Measurements from ENCODE around the gene IFT25.
"Not testable (repeated sequence)": the region's sequence is repeated elsewhere in the genome, so short reads cannot be mapped to it uniquely, and the experiment has no call there.

The IFT25 gene

DNA sequence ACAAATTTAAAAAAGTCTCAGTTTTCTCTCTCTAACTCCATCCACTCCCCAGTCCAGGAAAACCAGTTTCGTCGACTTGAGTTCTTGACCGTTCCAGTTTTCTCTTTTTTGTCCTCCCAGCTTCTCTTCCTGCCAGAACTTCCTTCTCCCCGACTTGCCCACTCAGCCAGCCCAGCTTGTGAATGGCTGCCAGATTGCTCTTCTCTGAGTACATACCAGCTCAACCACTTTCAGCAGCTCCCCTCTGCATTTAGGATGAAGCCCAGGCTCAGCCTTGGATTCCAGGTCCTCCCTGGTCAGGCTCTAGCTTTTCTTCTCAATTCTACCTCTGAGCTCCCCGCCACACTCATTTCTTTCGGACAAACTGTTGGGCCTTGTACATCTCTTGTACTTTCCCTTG is 50.1 kb downstream of the IFT25 start:
- Histone ChIP-seq H3K4me1 (ENCODE audit: control insufficient read depth in 1 of 2, insufficient read depth in 2 of 2, low read length in 2 of 2) (peaks cover 7 to 25% of the 10 kb centered on the region in 2 donors), H3K36me3 (ENCODE audit: control insufficient read depth in 1 of 2, insufficient read depth in 2 of 2, low read length in 2 of 2) (no peaks in the 10 kb centered on the region), H3K4me3 (ENCODE audit: low read depth in 1 of 2, low read length in 2 of 2) (no peak overlapping the region), H3K27ac (ENCODE audit: low read length) (no peak overlapping the region), H3K27me3 (ENCODE audit: low read depth, low read length) (no peaks in the 10 kb centered on the region), H3K9me3 (ENCODE audit: control insufficient read depth in 1 of 2, low read length in 2 of 2) (no peaks in the 10 kb centered on the region)

- H3K27ac ChIP-seq (ENCODE audit: low read length) = no peak overlapping the region
- no peaks in the 10 kb centered on the region for H3K36me3 ChIP-seq (ENCODE audit: control insufficient read depth in 1 of 2, insufficient read depth in 2 of 2, low read length in 2 of 2)
- H3K27me3 ChIP-seq (ENCODE audit: low read depth, low read length) = no peaks in the 10 kb centered on the region
- no peak overlapping the region for H3K4me3 ChIP-seq (ENCODE audit: low read depth in 1 of 2, low read length in 2 of 2)
- H3K4me1 ChIP-seq (ENCODE audit: control insufficient read depth in 1 of 2, insufficient read depth in 2 of 2, low read length in 2 of 2) = peaks cover 7 to 27% of the 10 kb centered on the region in 2 donors
- H3K9me3 ChIP-seq (ENCODE audit: control insufficient read depth in 1 of 2, low read length in 2 of 2) = no peaks in the 10 kb centered on the region
Measured at GRCh38 chr1:53894644-53895043, 50.9 kb downstream of the IFT25 start.

GRCh38 chr1:53893999-53894636 is 51.4 kb downstream of the IFT25 start, which contains the start of gene DIO1:
TSS of gene DIO1 (plus strand) at chr1:53894187. CDS start at chr1:53894211, 24 bp downstream.
- Histone ChIP-seq H3K27me3 (ENCODE audit: low read depth, low read length) (no peaks in the 10 kb centered on the region), H3K9me3 (ENCODE audit: control insufficient read depth in 1 of 2, low read length in 2 of 2) (no peaks in the 10 kb centered on the region), H3K4me1 (ENCODE audit: control insufficient read depth in 1 of 2, insufficient read depth in 2 of 2, low read length in 2 of 2) (peaks cover 4 to 22% of the 10 kb centered on the region in 2 donors), H3K36me3 (ENCODE audit: control insufficient read depth in 1 of 2, insufficient read depth in 2 of 2, low read length in 2 of 2) (no peaks in the 10 kb centered on the region), H3K27ac (ENCODE audit: low read length) (no peak within 1 kb of the TSS), H3K4me3 (ENCODE audit: low read depth in 1 of 2, low read length in 2 of 2) (no peak within 1 kb of the TSS)

GRCh38 chr1:53892911-53893310 is 52.6 kb downstream of the IFT25 start:
- Histone ChIP-seq H3K27me3 (ENCODE audit: low read depth, low read length) (no peaks in the 10 kb centered on the region), H3K27ac (ENCODE audit: low read length) (no peak overlapping the region), H3K4me1 (ENCODE audit: control insufficient read depth in 1 of 2, insufficient read depth in 2 of 2, low read length in 2 of 2) (peaks cover 4 to 14% of the 10 kb centered on the region in 2 donors)

DNA sequence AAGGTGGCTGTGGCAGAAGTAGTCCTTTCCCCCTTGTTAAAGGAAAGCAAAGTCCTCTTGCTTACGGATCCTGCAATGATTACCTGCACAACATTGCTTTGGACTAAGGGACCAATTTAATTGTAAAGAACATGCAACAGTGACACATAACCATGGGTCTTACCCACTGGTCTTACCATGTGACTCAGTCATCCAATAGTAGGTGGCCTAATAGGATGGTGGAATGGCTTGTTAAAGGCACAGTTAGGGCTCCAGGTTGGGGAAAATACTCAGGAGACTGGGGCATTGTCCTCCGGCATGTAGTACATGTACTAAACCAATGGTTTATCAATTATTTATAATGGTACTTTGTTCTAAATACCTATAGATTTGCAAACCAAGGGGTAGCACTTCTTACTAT is 53.8 kb downstream of the IFT25 start:
- H3K9me3 ChIP-seq (ENCODE audit: control insufficient read depth in 1 of 2, low read length in 2 of 2) = no peaks in the 10 kb centered on the region
- no peak overlapping the region for H3K27ac ChIP-seq (ENCODE audit: low read length)

More at GRCh38 chr1:53892911-53893310, 52.6 kb downstream of the IFT25 start:
- no peaks in the 10 kb centered on the region for H3K36me3 ChIP-seq (ENCODE audit: control insufficient read depth in 1 of 2, insufficient read depth in 2 of 2, low read length in 2 of 2)
- no peaks in the 10 kb centered on the region for H3K9me3 ChIP-seq (ENCODE audit: control insufficient read depth in 1 of 2, low read length in 2 of 2)
- H3K4me3 ChIP-seq (ENCODE audit: low read depth in 1 of 2, low read length in 2 of 2) = no peak overlapping the region

DNA sequence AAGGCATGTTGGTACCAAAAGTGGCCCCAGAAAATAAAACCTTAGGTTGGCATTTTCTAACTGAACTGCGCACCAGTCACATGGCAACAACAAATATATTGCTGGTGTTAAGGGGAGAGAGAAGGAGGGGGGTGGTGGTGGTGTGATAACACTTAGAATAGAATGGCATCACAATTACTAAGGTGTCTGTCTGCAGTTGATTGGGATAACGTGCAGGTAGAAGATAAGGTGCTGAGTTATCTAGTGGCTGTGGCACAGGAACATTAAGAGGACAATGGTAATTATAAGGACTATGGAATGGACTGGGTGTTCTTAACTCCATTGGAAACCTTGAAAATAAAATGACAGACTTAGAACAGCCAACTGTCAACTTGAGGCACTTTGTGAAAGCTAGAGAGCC is 54.5 kb downstream of the IFT25 start:
- Histone ChIP-seq H3K36me3 (ENCODE audit: control insufficient read depth in 1 of 2, insufficient read depth in 2 of 2, low read length in 2 of 2) (peaks cover 5 to 9% of the 10 kb centered on the region in 2 donors), H3K4me1 (ENCODE audit: control insufficient read depth in 1 of 2, insufficient read depth in 2 of 2, low read length in 2 of 2) (peaks cover 4 to 5% of the 10 kb centered on the region in 2 donors), H3K9me3 (ENCODE audit: control insufficient read depth in 1 of 2, low read length in 2 of 2) (no peaks in the 10 kb centered on the region), H3K27ac (ENCODE audit: low read length) (no peak overlapping the region), H3K27me3 (ENCODE audit: low read depth, low read length) (no peaks in the 10 kb centered on the region), H3K4me3 (ENCODE audit: low read depth in 1 of 2, low read length in 2 of 2) (no peak overlapping the region)

More for the DNA sequence above, 53.8 kb downstream of the IFT25 start:
- Histone ChIP-seq H3K36me3 (ENCODE audit: control insufficient read depth in 1 of 2, insufficient read depth in 2 of 2, low read length in 2 of 2) (peaks cover 2 to 7% of the 10 kb centered on the region in 2 donors), H3K27me3 (ENCODE audit: low read depth, low read length) (no peaks in the 10 kb centered on the region), H3K4me3 (ENCODE audit: low read depth in 1 of 2, low read length in 2 of 2) (no peak overlapping the region), H3K4me1 (ENCODE audit: control insufficient read depth in 1 of 2, insufficient read depth in 2 of 2, low read length in 2 of 2) (peaks cover 4 to 11% of the 10 kb centered on the region in 2 donors)

DNA sequence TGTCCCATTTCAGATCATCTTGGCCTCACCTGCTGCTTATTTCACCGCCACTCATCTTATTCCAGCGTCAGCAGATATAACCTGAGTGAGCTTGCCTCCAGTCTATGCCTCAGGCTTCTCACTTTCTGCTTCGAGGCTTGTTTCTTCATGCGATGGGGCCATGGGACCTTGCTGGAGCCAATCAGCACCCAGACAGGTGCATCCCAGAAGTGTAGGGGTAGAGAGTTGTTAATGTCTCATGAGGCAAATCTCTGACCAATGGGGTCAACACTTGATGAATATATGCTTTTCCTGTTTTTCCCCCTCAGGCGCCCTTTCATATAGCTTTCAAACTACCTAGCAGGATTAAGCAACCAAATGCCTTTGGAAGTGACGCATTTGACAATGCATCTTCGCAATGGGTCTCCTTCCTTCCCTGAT is 55.0 kb downstream of the IFT25 start:
- peak overlapping the region; percentile 73 for H3K27ac ChIP-seq (ENCODE audit: low read length)
- H3K4me3 ChIP-seq (ENCODE audit: low read depth in 1 of 2, low read length in 2 of 2) = peak overlapping the region; percentile 87 to 96
- H3K36me3 ChIP-seq (ENCODE audit: control insufficient read depth in 1 of 2, insufficient read depth in 2 of 2, low read length in 2 of 2) = peaks cover 5 to 12% of the 10 kb centered on the region in 2 donors
- no peaks in the 10 kb centered on the region for H3K9me3 ChIP-seq (ENCODE audit: control insufficient read depth in 1 of 2, low read length in 2 of 2)
- H3K4me1 ChIP-seq (ENCODE audit: control insufficient read depth in 1 of 2, insufficient read depth in 2 of 2, low read length in 2 of 2) = peaks cover 4 to 5% of the 10 kb centered on the region in 2 donors
- no peaks in the 10 kb centered on the region for H3K27me3 ChIP-seq (ENCODE audit: low read depth, low read length)

DNA sequence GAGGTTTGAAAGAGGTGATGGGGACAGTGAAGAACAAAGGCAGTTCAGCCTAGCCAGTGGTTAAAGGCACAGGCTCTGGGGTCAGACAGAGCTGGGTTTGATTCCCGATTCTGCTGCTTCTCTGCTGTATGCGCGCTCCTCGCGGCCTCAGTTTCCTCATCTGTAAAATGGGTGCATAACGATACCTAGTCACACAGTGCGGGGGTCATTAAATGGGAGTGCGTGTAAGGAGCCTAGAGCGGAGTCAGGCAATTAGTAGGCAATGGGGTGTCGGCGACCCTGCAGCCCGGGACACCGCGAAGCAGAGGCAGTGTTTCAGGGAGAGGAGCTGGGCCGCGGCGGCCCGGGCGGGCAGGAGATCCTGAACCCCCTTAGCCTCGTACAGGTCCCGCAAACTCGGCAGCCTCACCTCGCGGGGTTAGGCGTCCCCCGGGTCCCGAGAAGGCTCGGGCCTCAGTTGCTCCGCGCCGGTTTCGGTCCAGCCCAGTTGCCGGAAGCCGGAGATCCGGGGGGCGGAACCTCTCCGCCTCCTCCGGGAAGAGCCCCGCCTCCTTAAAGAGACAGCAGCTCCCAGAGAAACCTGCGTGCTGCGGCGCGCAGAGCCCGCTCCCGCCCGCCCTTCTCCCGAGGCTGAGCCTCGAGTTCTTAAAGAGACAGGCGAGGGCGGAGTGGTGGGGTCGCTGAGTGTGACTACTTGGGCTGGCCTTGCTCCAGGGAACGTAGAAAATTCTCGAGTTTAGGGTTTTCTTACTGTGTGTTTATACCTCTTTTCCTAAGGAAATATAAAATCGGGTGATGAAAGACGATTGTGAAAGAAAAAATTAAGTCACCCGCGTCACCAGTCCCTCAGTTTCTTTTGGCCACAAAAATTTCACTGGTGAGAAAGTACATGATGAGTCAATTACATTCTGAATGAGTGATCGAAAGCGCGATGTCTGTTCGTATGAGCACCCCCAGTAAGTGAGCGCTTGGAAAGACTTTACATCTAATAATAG is 55.9 kb downstream of the IFT25 start, which contains the start of gene YIPF1:
TSS of gene YIPF1 (minus strand) at position 494 of the 995 bp plus-strand sequence. CDS start 860 bp downstream, outside the sequence.
- Histone ChIP-seq H3K9me3 (ENCODE audit: control insufficient read depth in 1 of 2, low read length in 2 of 2) (no peaks in the 10 kb centered on the region), H3K4me3 (ENCODE audit: low read depth in 1 of 2, low read length in 2 of 2) (peak within 1 kb of the TSS; percentile 87 to 96), H3K36me3 (ENCODE audit: control insufficient read depth in 1 of 2, insufficient read depth in 2 of 2, low read length in 2 of 2) (peaks cover 9 to 12% of the 10 kb centered on the region in 2 donors), H3K27ac (ENCODE audit: low read length) (peak within 1 kb of the TSS; percentile 73), H3K4me1 (ENCODE audit: control insufficient read depth in 1 of 2, insufficient read depth in 2 of 2, low read length in 2 of 2) (peaks cover 4 to 5% of the 10 kb centered on the region in 2 donors), H3K27me3 (ENCODE audit: low read depth, low read length) (no peaks in the 10 kb centered on the region)

DNA sequence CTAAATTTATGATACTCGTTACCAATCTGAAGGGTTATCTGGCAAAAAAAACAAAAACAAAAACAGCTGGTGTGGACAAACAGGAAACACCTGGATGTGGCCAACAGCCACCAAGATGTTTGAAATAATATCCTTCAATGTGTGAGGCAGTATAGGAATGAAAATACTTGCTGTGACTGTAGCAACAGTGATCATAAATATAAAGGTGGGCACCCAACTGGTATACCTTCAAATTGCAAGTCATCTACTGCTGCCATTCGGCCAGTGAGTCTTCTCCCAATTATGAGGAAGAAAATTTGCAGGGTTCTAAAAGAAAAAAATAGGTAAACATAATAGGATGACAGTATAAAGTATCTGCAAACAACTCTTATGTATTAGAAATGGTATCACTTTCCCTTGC is 56.8 kb downstream of the IFT25 start:
- Histone ChIP-seq H3K4me1 (ENCODE audit: control insufficient read depth in 1 of 2, insufficient read depth in 2 of 2, low read length in 2 of 2) (peaks cover 4 to 5% of the 10 kb centered on the region in 2 donors), H3K27ac (ENCODE audit: low read length) (peak overlapping the region; percentile 73), H3K36me3 (ENCODE audit: control insufficient read depth in 1 of 2, insufficient read depth in 2 of 2, low read length in 2 of 2) (peaks cover 12 to 13% of the 10 kb centered on the region in 2 donors), H3K4me3 (ENCODE audit: low read depth in 1 of 2, low read length in 2 of 2) (peak overlapping the region; percentile 87 to 96), H3K9me3 (ENCODE audit: control insufficient read depth in 1 of 2, low read length in 2 of 2) (no peaks in the 10 kb centered on the region), H3K27me3 (ENCODE audit: low read depth, low read length) (no peaks in the 10 kb centered on the region)

- H3K4me3 ChIP-seq (ENCODE audit: low read depth in 1 of 2, low read length in 2 of 2); H3K27me3 ChIP-seq (ENCODE audit: low read depth, low read length); H3K4me1 ChIP-seq (ENCODE audit: control insufficient read depth in 1 of 2, insufficient read depth in 2 of 2, low read length in 2 of 2); H3K9me3 ChIP-seq (ENCODE audit: control insufficient read depth in 1 of 2, low read length in 2 of 2); H3K27ac ChIP-seq (ENCODE audit: low read length): not testable (repeated sequence)
- H3K36me3 ChIP-seq (ENCODE audit: control insufficient read depth in 1 of 2, insufficient read depth in 2 of 2, low read length in 2 of 2) = peaks cover 23 to 27% of the 10 kb centered on the region in 2 donors
Measured at GRCh38 chr1:53883600-53883999, 61.9 kb downstream of the IFT25 start.

GRCh38 chr1:53881853-53882252 is 63.6 kb downstream of the IFT25 start:
- not testable (repeated sequence) for H3K4me1 ChIP-seq (ENCODE audit: control insufficient read depth in 1 of 2, insufficient read depth in 2 of 2, low read length in 2 of 2); H3K9me3 ChIP-seq (ENCODE audit: control insufficient read depth in 1 of 2, low read length in 2 of 2); H3K27ac ChIP-seq (ENCODE audit: low read length); H3K27me3 ChIP-seq (ENCODE audit: low read depth, low read length); H3K4me3 ChIP-seq (ENCODE audit: low read depth in 1 of 2, low read length in 2 of 2)
- peaks cover 35 to 38% of the 10 kb centered on the region in 2 donors for H3K36me3 ChIP-seq (ENCODE audit: control insufficient read depth in 1 of 2, insufficient read depth in 2 of 2, low read length in 2 of 2)

Data from muscle layer of duodenum (tissue), 2 donors.